Diencephalon (tissue), 1 donor: ENCODE results near the gene TFAP2C. TPM values are rescaled to one million over a fixed set of nuclear protein-coding genes. Genes with fewer than 3 reads are reported as not detected.

Source experiments
- small RNA-seq: library from RNA; depleted of rRNA; stranded (forward); fragments of <200 nt; gene quantifications from one replicate; pipeline ENCODE3, GENCODE V24; 2014
- total RNA-seq: library from RNA; depleted of rRNA; stranded (reverse); fragments of >200 nt; gene quantifications from one replicate; pipeline ENCODE4 v1.2.3, GENCODE V29; 2014

The TFAP2C gene
- under 0.01 TPM for total RNA-seq

GRCh38 chr20:56628873-56629463 is at the start of gene TFAP2C:
Gene TFAP2C, plus strand, starts transcription at chr20:56629306. Its CDS starts 239 bp downstream, at chr20:56629545.

Small RNA genes within 50 kb of the gene (small RNA-seq; reads per million reads assigned to genes)
- gene RN7SL170P (not detected), gene RNU6-1146P (not detected)

Other genes starting within 250 kb of the TFAP2C start
- 8.3 TPM for gene AURKA, start 237.1 kb upstream of the TFAP2C start, total RNA-seq
- 27.2 TPM for gene CSTF1, start 236.7 kb upstream of the TFAP2C start, total RNA-seq
- 0.69 TPM for gene CASS4, start 217.0 kb upstream of the TFAP2C start, total RNA-seq
- gene RTF2, start 160.7 kb upstream of the TFAP2C start, total RNA-seq, result 56.1 TPM
- gene FAM209A, start 104.6 kb upstream of the TFAP2C start, total RNA-seq, result not detected
- not detected for gene FAM209B, start 96.1 kb upstream of the TFAP2C start, total RNA-seq